HepG2 (cell line): Measurements from ENCODE around the gene TRPM5. TPM values are rescaled to one million over a fixed set of nuclear protein-coding genes. Genes with fewer than 3 reads are reported as not detected.

Experiments used
- ATM ChIP-seq: fragments of 450-650 bp; IDR thresholded peaks from 2 replicates; pipeline ENCODE4 v1.7.1; 2017; ENCODE audit warnings: mild to moderate bottlenecking, borderline replicate concordance
- EP300 ChIP-seq, 3 experiments: sonication (generic) in 1 of 3; formaldehyde crosslinking in 1 of 3; IDR thresholded peaks; 2 replicates each; pipeline versions ENCODE4 v1.5.1 to v1.6.1; 2011 to 2020; ENCODE audit warnings: low read depth in 2 of 3, low read length in 2 of 3, borderline replicate concordance in 1 of 3, improper control_type of control experiment in 1 of 3, mild to moderate bottlenecking in 1 of 3, missing genetic modification reagents in 1 of 3, moderate library complexity in 1 of 3
- GFI1 ChIP-seq: sonication (generic); formaldehyde crosslinking; IDR thresholded peaks from 2 replicates; pipeline ENCODE4 v1.5.0; 2020; ENCODE audit warnings: missing genetic modification reagents, mild to moderate bottlenecking, borderline replicate concordance
- HOXA5 ChIP-seq: sonication (generic); formaldehyde crosslinking; IDR thresholded peaks from 2 replicates; pipeline ENCODE4 v1.4.0; 2020; ENCODE audit warnings: missing genetic modification reagents
- KDM3A ChIP-seq: IDR thresholded peaks from 2 replicates; pipeline ENCODE4 v1.6.1; 2018; ENCODE audit warnings: low read depth, missing compliant biosample characterization
- LCORL ChIP-seq, 2 experiments: fragments of 450-650 bp in 1 of 2; sonication (generic) in 1 of 2; formaldehyde crosslinking in 1 of 2; IDR thresholded peaks; 2 replicates each; pipeline versions ENCODE4 v1.5.0 to v1.6.1; 2017 to 2020; ENCODE audit warnings: antibody characterized with exemption in 1 of 2, missing genetic modification reagents in 1 of 2
- MED8 ChIP-seq: sonication (generic); formaldehyde crosslinking; IDR thresholded peaks from 2 replicates; pipeline ENCODE4 v1.8.1; 2023; ENCODE audit warnings: mild to moderate bottlenecking, missing genetic modification reagents; ENCODE audit not compliant: insufficient replicate concordance
- NFKB2 ChIP-seq: sonication (generic); formaldehyde crosslinking; IDR thresholded peaks from 2 replicates; pipeline ENCODE4 v1.4.0; 2020; ENCODE audit warnings: missing genetic modification reagents, borderline replicate concordance
- PCBP1 ChIP-seq: fragments of 200-400 bp; formaldehyde crosslinking; IDR thresholded peaks from 2 replicates; pipeline ENCODE4 v1.6.1; 2017; ENCODE audit warnings: mild to moderate bottlenecking, low read depth, low read length, borderline replicate concordance
- RORA ChIP-seq: sonication (generic); formaldehyde crosslinking; IDR thresholded peaks from 2 replicates; pipeline ENCODE4 v1.5.0; 2020; ENCODE audit warnings: mild to moderate bottlenecking, missing genetic modification reagents, moderate library complexity
- SATB2 ChIP-seq: sonication (generic); formaldehyde crosslinking; IDR thresholded peaks from 2 replicates; pipeline ENCODE4 v1.5.0; 2020; ENCODE audit warnings: missing genetic modification reagents
- SMC3 ChIP-seq: IDR thresholded peaks from 2 replicates; pipeline ENCODE4 v1.6.1; 2011; ENCODE audit warnings: low read length, improper control_type of control experiment
- SMYD3 ChIP-seq: sonication (generic); formaldehyde crosslinking; IDR thresholded peaks from 2 replicates; pipeline ENCODE4 v1.8.1; 2023; ENCODE audit warnings: mild to moderate bottlenecking, missing genetic modification reagents
- SPEN ChIP-seq: sonication (generic); formaldehyde crosslinking; IDR thresholded peaks from 2 replicates; pipeline ENCODE4 v1.5.1; 2020; ENCODE audit warnings: low read depth, mild to moderate bottlenecking, missing genetic modification reagents
- SRSF1 ChIP-seq: fragments of 200-400 bp; formaldehyde crosslinking; optimal IDR thresholded peaks from 2 replicates; pipeline ENCODE3; 2017; ENCODE audit warnings: mild to moderate bottlenecking, low read depth, low read length, moderate library complexity
- XBP1 ChIP-seq: sonication (generic); formaldehyde crosslinking; IDR thresholded peaks from 2 replicates; pipeline ENCODE4 v1.5.0; 2020; ENCODE audit warnings: missing genetic modification reagents
- ZNF10 ChIP-seq: sonication (generic); formaldehyde crosslinking; IDR thresholded peaks from 2 replicates; pipeline ENCODE4 v1.4.0; 2020; ENCODE audit warnings: mild to moderate bottlenecking, low read depth, missing genetic modification reagents, borderline replicate concordance
- ZNF33A ChIP-seq: sonication (generic); formaldehyde crosslinking; IDR thresholded peaks from 2 replicates; pipeline ENCODE4 v1.5.1; 2020; ENCODE audit warnings: missing genetic modification reagents, mild to moderate bottlenecking, moderate library complexity, borderline replicate concordance
- ZNF740 ChIP-seq: sonication (generic); formaldehyde crosslinking; IDR thresholded peaks from 2 replicates; pipeline ENCODE4 v1.4.0; 2020; ENCODE audit warnings: missing genetic modification reagents
- polyA plus RNA-seq, 8 experiments: library from polyadenylated mRNA; depleted of rRNA in 3 of 8; stranded (reverse) in 7 of 8; unstranded in 1 of 8; fragments of >200 nt; fragmentation: Illumina TruSeq in 4 of 8; extraction: Trizol in 4 of 8; gene quantifications; 2 replicates each; pipeline versions ENCODE4 v1.2.1 to v1.2.3, GENCODE V29; 2011 to 2016; ENCODE audit warnings: low read depth in 4 of 8, missing spikeins in 1 of 8, mixed read lengths in 1 of 8; ENCODE audit not compliant: insufficient read depth in 1 of 8
- total RNA-seq, 5 experiments: library from RNA; depleted of rRNA; stranded (reverse); fragments of >200 nt; fragmentation: Illumina TruSeq; extraction: Trizol; gene quantifications; 2 replicates each; pipeline ENCODE4 v1.2.3, GENCODE V29; 2016; ENCODE audit warnings: low read depth in 1 of 5
- TF ChIP-seq, protein P1 (sequence below): sonication (generic); formaldehyde crosslinking; IDR thresholded peaks from 2 replicates; pipeline ENCODE4 v1.8.0; 2022; ENCODE audit warnings: low read depth, missing genetic modification reagents
- TF ChIP-seq, protein P2 (sequence below): IDR thresholded peaks from 2 replicates; pipeline ENCODE4 v1.4.0; 2020; ENCODE audit warnings: mild to moderate bottlenecking, missing genetic modification reagents
- TF ChIP-seq, protein P3 (sequence below): sonication (generic); formaldehyde crosslinking; IDR thresholded peaks from 2 replicates; pipeline ENCODE4 v1.5.0; 2020; ENCODE audit warnings: missing genetic modification reagents

TRPM5 gene
- total and polyA plus RNA-seq, 2 of the 13 experiments (the other 11 are each of a cell fraction or from before 2014, with no cell fraction given), result 0.12 TPM; not detected in 1

DNA sequence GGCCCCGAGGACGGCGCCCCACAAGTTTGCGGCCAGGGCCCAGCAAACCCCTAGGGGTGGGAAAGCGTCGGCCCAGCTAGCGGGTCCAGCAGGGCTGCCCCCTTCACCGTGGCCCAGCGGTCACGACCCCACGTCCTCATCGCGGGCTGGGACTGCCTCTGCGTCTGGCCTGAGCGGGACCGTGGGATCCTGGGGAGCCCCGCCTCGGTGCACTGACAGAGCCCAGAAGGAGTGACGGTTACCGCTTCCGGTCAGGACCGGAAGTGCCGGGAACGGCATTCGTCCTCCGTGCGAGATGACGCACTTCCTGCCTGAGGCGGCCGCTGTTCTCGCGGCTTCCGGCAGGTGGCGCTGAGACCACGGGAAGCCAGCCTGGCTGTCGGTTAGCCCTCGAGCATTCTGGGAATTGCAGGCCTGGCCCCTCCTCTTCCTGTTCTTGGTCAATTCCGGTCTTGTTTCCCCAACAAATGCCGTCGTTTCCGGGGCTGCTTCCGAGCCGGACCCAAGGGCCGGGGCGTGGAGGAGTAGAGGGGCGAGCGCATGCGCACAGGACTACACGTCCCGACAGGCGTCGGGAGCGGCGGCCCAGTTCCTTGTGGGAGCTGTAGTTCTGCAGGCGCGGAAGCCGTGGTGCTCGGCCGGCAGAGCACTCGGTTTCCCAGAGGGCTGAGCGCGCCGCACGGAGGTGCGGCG is 44.1 kb downstream of the TRPM5 start, which contains the start of gene TSSC4 (continued):
- TF ChIP-seq ZNF33A (CRISPR knock-in tag) (no peak), ZNF10 (no peak), GFI1 (CRISPR knock-in tag) (no peak; the same call in none of the 2 replicates), RORA (CRISPR knock-in tag) (no peak), SPEN (CRISPR knock-in tag) (peak; percentile 99), LCORL (IDR thresholded peaks at IDR 0.05) (no peak), LCORL (CRISPR knock-in tag; IDR thresholded peaks at IDR 0.05) (peak; percentile 94), SRSF1 (no peak), KDM3A (CRISPR knock-in tag) (no peak), XBP1 (CRISPR knock-in tag) (no peak), SMYD3 (no peak), EP300 (IDR thresholded peaks at IDR 0.05; ENCODE audit: low read depth in 2 of 2, low read length in 2 of 2) (peak in 1 of 2 experiments; percentile 34; a peak in 2 of 4 replicates), EP300 (CRISPR knock-in tag; IDR thresholded peaks at IDR 0.05; ENCODE audit: borderline replicate concordance) (no peak; the same call in 1 of the 2 replicates), MED8 (CRISPR knock-in tag) (peak; percentile 66), ATM (no peak), NFKB2 (CRISPR knock-in tag) (peak; percentile 17; the same call in 1 of the 2 replicates), PCBP1 (peak; percentile 77; the same call in 1 of the 2 replicates), HOXA5 (CRISPR knock-in tag) (no peak; the same call in 1 of the 2 replicates), ZNF740 (CRISPR knock-in tag) (0 out of 2 replicates have a peak, but pooled peaks have one; percentile 48), SMC3 (peak; percentile 62; the same call in 1 of the 2 replicates), SATB2 (CRISPR knock-in tag) (no peak)
- TF ChIP-seq, protein P1, sequence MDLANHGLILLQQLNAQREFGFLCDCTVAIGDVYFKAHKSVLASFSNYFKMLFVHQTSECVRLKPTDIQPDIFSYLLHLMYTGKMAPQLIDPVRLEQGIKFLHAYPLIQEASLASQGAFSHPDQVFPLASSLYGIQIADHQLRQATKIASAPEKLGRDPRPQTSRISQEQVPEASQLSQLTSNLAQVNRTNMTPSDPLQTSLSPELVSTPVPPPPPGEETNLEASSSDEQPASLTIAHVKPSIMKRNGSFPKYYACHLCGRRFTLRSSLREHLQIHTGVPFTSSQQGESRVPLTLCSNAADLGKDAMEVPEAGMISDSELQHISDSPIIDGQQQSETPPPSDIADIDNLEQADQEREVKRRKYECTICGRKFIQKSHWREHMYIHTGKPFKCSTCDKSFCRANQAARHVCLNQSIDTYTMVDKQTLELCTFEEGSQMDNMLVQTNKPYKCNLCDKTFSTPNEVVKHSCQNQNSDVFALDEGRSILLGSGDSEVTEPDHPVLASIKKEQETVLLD (CRISPR knock-in tag), result peak; percentile 89
- TF ChIP-seq, protein P2, sequence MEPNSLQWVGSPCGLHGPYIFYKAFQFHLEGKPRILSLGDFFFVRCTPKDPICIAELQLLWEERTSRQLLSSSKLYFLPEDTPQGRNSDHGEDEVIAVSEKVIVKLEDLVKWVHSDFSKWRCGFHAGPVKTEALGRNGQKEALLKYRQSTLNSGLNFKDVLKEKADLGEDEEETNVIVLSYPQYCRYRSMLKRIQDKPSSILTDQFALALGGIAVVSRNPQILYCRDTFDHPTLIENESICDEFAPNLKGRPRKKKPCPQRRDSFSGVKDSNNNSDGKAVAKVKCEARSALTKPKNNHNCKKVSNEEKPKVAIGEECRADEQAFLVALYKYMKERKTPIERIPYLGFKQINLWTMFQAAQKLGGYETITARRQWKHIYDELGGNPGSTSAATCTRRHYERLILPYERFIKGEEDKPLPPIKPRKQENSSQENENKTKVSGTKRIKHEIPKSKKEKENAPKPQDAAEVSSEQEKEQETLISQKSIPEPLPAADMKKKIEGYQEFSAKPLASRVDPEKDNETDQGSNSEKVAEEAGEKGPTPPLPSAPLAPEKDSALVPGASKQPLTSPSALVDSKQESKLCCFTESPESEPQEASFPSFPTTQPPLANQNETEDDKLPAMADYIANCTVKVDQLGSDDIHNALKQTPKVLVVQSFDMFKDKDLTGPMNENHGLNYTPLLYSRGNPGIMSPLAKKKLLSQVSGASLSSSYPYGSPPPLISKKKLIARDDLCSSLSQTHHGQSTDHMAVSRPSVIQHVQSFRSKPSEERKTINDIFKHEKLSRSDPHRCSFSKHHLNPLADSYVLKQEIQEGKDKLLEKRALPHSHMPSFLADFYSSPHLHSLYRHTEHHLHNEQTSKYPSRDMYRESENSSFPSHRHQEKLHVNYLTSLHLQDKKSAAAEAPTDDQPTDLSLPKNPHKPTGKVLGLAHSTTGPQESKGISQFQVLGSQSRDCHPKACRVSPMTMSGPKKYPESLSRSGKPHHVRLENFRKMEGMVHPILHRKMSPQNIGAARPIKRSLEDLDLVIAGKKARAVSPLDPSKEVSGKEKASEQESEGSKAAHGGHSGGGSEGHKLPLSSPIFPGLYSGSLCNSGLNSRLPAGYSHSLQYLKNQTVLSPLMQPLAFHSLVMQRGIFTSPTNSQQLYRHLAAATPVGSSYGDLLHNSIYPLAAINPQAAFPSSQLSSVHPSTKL (CRISPR knock-in tag), result peak; percentile 66; the same call in 1 of the 2 replicates
- TF ChIP-seq, protein P3, sequence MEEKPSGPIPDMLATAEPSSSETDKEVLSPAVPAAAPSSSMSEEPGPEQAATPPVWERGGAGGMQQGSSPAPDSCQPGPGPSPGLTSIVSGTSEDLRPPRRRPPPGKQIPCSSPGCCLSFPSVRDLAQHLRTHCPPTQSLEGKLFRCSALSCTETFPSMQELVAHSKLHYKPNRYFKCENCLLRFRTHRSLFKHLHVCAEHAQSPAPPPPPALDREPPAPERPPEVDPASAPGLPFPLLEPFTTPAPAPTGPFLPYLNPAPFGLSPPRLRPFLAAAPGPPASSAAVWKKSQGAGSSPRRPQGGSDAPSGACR (CRISPR knock-in tag), result no peak; the same call in 1 of the 2 replicates
